Dendritic cell treated with granulocyte-macrophage colony-stimulating factor and Interleukin-4, amounts not matched to agents 40 ng/mL and 50 ng/mL, for 4 days (primary cell): ENCODE measurements around the gene PCNT.
A peak's percentile ranks its signal among the peaks of the same experiment; 100 is the strongest.
"Not testable (repeated sequence)": the region's sequence is repeated elsewhere in the genome, so short reads cannot be mapped to it uniquely, and the experiment has no call there.

Experiments
- H3K27ac Mint-ChIP-seq: one replicate; pipeline ENCODE4 v1.8.0; 2022; ENCODE audit warnings: mild to moderate bottlenecking, mixed read lengths
- H3K27me3 Mint-ChIP-seq: one replicate; pipeline ENCODE4 v1.8.0; 2022; ENCODE audit warnings: mild to moderate bottlenecking, mixed read lengths
- H3K36me3 Mint-ChIP-seq: one replicate; pipeline ENCODE4 v1.8.0; 2022; ENCODE audit warnings: low read depth, mixed read lengths
- H3K4me1 Mint-ChIP-seq: one replicate; pipeline ENCODE4 v1.8.0; 2022; ENCODE audit warnings: low read depth, mixed read lengths
- H3K4me3 Mint-ChIP-seq: one replicate; pipeline ENCODE4 v1.8.0; 2022; ENCODE audit warnings: mild to moderate bottlenecking, moderate library complexity, mixed read lengths
- H3K9me3 Mint-ChIP-seq: one replicate; pipeline ENCODE4 v1.8.0; 2022; ENCODE audit warnings: mixed read lengths
- intact Hi-C: fragments of 100-400 bp; cut with micrococcal nuclease; formaldehyde crosslinking; loops from one replicate; pipeline ENCODE4 v1.15.0; 2022

PCNT gene

DNA sequence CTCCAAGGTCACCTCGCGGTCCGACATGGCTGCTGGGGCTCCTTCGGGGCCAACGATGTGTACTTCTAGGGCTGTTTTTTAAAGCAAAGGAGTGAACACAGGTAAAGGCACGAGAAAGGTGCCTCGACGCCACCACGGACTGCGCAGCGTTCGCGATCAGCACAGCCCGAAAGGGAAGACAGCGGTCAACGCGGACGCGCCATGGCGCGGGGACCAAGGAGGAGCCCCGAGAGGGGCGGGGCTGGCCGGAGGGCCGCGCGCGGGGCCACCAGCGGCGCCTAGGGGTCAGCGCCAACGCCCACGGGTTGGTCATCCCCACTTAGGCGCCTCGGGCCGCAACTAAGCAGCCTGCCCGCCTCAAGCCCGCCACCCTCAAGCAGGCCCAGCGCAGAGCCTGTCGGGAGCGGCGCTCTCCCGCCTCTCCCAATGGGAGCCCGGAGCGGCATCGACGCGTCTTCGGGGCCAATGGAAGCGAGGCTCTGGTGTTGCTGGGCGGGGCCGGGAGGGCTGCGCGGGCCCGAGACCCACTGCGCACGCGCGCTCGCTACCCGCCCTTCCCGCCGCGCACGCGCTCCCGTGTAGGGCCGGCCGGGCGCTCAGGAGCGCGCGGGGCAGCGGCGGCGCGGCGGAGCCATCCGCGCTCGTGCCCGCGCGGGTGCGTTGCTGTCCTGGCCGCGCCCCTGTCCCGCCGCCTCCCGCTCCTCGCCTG, 134.5 kb downstream of the PCNT start, which contains the start of gene DIP2A:
Gene DIP2A (plus strand): TSS at position 577 of the 709 bp plus-strand sequence. CDS start 241 bp downstream, outside the sequence.
- peaks cover 47% of the 10 kb centered on the region for H3K4me1 Mint-ChIP-seq

DNA sequence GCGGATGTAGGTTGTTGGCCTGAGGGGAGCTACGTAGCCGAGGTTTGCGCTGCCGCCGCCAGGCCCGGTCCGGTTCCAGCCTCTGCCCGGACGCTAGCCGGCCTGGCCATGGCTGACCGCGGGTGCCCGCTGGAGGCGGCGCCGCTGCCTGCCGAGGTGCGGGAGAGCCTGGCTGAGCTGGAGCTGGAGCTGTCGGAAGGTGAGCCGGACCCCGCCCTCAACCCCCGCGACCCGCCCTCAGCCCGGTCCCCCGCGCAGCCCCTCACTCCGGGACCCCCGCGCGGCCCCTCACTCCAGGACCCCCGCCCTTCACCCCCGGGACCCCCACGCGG, 135.0 kb downstream of the PCNT start:
- intact Hi-C loops: loop anchor here (2.0 kb wide), 1 partner anchor 134 kb away; the partner anchor contains the start of gene PCNT
- no peaks in the 10 kb centered on the region for H3K9me3 Mint-ChIP-seq
- H3K36me3 Mint-ChIP-seq: peaks cover 70% of the 10 kb centered on the region
- peak overlapping the region; percentile 86 for H3K4me3 Mint-ChIP-seq
- no peaks in the 10 kb centered on the region for H3K27me3 Mint-ChIP-seq
- H3K4me1 Mint-ChIP-seq: peaks cover 47% of the 10 kb centered on the region
- H3K27ac Mint-ChIP-seq: peak overlapping the region; percentile 98

More for the DNA sequence above, 134.5 kb downstream of the PCNT start, which contains the start of gene DIP2A:
- peak within 1 kb of the TSS; percentile 90 for H3K4me3 Mint-ChIP-seq
- H3K27ac Mint-ChIP-seq: peak within 1 kb of the TSS; percentile 98
- H3K9me3 Mint-ChIP-seq: no peaks in the 10 kb centered on the region
- intact Hi-C loops: loop anchor here (1.0 to 2.0 kb wide), 2 partner anchors 134 to 177 kb away; partner anchors contain the start of genes PCNT and PRMT2
- H3K36me3 Mint-ChIP-seq: peaks cover 67% of the 10 kb centered on the region
- no peaks in the 10 kb centered on the region for H3K27me3 Mint-ChIP-seq

DNA sequence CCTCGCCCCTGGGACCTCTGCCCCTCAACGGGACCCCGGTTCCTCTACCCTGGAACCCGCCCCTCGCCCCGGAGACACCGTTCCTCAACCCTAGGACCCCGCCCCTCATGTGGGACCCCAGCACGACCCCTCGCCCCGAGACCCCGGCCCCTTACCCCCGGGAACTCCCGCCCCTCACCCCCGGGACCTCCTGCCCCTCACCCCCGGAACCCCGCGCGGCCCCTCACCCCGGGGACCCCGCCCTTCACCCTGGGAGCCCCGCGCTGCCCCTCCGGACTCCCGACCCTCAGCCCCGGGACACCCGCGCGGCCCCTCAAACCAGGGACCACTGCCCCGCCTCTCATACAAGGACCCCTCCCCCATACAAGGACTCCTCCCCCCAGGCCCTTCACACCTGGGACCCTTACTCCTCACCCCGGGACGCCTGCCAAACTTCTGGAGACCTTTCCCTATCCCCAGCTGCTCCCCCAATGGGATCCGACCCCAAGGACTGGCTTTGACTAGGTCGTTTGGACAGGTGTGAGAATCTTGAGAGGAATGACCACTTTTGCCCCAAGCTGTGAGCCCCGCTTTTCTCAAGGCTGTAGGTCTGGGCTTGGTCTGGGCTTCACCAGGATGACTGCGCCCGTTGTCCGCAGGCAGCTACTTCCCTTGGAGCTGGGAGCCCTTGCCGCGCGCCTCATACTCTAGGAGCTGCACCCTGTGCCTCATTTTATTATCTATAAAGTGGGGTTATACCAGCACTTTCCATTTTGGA, 135.6 kb downstream of the PCNT start:
- intact Hi-C loops: loop anchor here (2.0 kb wide), 1 partner anchor 135 kb away; the partner anchor contains the start of gene PCNT
- Mint-ChIP-seq H3K36me3 (peaks cover 69% of the 10 kb centered on the region), H3K9me3 (no peaks in the 10 kb centered on the region), H3K4me3 (peak overlapping the region; percentile 86), H3K27ac (peak overlapping the region; percentile 98), H3K4me1 (peaks cover 49% of the 10 kb centered on the region), H3K27me3 (no peaks in the 10 kb centered on the region)

DNA sequence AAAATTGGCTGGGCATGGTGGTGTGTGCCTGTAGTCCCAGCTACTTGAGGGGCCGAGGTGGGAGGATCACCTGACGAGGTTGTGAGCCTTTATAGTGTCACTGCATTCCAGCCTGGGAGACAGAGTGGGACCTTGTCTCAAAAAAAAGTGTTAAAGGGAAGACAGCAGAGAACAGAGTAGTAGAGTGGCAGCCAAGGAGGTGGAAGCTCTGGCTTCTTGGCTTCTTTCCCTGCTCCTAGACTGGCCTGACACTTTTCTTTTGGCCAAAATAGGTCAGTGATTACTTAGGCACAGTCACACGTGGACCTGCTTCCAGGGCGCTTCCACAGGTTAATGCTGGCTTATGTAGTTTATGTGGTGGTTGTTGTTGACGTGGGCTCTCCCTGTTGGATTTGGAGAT, 138.0 kb downstream of the PCNT start:
- H3K4me1 Mint-ChIP-seq: peaks cover 40% of the 10 kb centered on the region
- no peaks in the 10 kb centered on the region for H3K27me3 Mint-ChIP-seq
- no peak overlapping the region for H3K27ac Mint-ChIP-seq
- intact Hi-C loops: no loop called here
- no peaks in the 10 kb centered on the region for H3K9me3 Mint-ChIP-seq
- H3K36me3 Mint-ChIP-seq: peaks cover 59% of the 10 kb centered on the region
- no peak overlapping the region for H3K4me3 Mint-ChIP-seq

DNA sequence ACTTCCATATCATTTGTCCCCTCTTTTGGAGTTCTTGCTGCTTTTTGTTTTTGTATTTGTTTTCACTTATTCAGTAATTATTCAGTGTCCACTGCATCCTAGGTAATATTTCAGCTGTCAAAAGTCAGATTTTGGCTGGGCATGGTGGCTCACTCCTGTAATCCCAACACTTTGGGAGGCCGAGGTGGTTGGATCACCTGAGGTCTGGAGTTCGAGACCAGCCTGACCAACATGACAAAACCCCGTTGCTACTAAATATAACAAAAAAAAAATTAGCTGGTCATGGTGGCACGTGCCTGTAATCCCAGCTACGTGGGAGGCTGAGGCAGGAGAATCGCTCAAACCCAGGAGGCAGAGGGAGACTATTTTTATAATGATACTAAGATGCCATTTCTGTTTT, 141.2 kb downstream of the PCNT start:
- H3K4me3 Mint-ChIP-seq, intact Hi-C loops, H3K27me3 Mint-ChIP-seq, H3K9me3 Mint-ChIP-seq: not testable (repeated sequence)
- Mint-ChIP-seq H3K4me1 (peaks cover 29% of the 10 kb centered on the region), H3K36me3 (peaks cover 66% of the 10 kb centered on the region), H3K27ac (peak overlapping the region; percentile 65)

DNA sequence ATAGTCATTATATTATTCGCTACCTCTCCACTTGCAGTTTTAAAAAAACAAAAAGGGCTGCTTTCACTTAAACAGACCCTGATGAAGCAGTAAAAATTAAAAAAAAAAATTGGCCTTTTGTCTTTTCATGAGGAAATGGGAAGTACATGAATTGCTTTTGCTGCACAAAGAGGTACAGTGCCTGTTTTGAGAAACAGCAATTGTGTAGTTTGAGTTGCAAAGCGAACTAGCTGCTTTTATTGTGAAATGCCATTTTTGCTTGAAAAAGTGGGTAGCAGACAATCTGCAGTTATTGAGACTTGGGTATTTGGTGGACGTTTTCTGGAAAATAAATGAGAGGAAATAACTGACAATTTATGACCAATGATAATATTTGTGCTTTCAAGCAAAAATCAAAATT, 141.7 kb downstream of the PCNT start:
- no peaks in the 10 kb centered on the region for H3K27me3 Mint-ChIP-seq
- H3K4me1 Mint-ChIP-seq: peaks cover 29% of the 10 kb centered on the region
- H3K36me3 Mint-ChIP-seq: peaks cover 66% of the 10 kb centered on the region
- peak overlapping the region; percentile 26 for H3K4me3 Mint-ChIP-seq
- no peaks in the 10 kb centered on the region for H3K9me3 Mint-ChIP-seq
- intact Hi-C loops: no loop called here
- H3K27ac Mint-ChIP-seq: peak overlapping the region; percentile 65

DNA sequence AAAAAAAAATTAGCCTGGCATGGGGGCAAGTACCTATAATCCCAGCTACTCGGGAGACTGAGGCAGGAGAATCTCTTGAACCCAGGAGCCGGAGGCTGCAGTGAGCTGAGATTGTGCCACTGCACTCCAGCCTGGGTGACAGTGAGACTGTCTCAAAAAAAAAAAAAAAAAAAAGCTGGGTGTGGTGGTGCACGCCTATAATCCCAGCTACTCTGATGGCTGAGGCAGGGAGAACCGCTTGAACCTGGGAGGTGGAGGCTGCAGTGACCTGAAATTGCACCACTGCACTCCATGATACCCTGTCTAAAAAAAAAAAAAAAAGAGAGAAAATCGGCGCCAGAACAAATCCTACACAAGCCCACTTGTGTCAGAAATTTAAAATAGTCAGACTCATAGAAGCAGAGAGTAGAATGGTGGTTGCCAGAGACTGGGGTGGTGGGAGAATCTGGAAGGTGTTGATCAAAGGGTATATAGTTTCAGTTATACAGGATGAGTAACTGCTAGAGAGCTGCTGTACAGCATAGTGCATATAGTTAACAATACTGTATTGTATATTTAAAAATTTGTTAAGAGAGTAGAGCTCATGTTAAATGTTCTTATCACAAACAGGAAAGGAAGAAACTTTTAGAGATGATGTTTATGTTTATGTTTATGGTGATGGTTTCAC, 144.3 kb downstream of the PCNT start:
- intact Hi-C loops: no loop called here
- Mint-ChIP-seq H3K27me3 (no peaks in the 10 kb centered on the region), H3K27ac (peak overlapping the region; percentile 39), H3K4me1 (peaks cover 25% of the 10 kb centered on the region), H3K9me3 (no peaks in the 10 kb centered on the region), H3K36me3 (peaks cover 48% of the 10 kb centered on the region), H3K4me3 (no peak overlapping the region)

DNA sequence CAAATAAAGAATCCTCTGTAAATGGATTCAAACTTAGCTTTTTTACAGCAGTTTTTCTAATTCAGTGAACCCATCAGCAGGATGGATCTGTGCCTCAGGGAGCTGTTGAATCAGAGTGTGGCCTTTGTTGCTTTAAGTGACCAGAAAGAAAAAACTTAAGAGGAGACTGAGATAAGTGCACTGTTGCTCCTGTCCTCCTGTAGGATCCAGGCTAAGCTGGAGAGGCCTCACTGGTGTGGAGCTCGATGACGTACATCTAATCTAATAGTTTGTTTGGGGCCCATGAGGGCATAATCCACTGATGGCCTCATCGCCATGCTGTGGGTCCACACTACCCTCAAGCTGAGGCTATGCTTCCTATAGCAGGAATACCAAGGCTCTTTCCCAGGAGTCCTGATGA, 145.3 kb downstream of the PCNT start:
- intact Hi-C loops: no loop called here
- no peaks in the 10 kb centered on the region for H3K9me3 Mint-ChIP-seq
- no peak overlapping the region for H3K27ac Mint-ChIP-seq
- H3K27me3 Mint-ChIP-seq: no peaks in the 10 kb centered on the region
- H3K4me3 Mint-ChIP-seq: no peak overlapping the region
- peaks cover 40% of the 10 kb centered on the region for H3K36me3 Mint-ChIP-seq
- peaks cover 32% of the 10 kb centered on the region for H3K4me1 Mint-ChIP-seq

DNA sequence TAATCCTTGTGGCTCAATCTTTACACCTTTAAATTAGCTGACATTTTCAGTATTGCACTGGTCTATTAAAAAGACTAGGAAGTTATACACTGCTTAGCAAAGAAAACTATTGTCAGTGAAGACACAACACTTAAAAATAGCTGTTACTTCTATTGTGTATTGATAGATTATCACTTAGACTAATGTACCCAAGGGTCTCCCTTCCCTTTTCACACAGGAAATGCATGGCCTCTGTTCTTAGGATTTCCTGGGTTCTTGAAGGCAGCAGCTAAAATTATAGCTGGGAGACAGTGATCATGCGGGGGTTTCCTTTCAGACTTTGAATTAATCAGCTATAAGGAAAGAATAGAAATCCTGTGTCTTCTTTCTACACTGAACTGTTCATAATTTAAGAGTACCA, 147.6 kb downstream of the PCNT start:
- Mint-ChIP-seq H3K4me3 (no peak overlapping the region), H3K4me1 (peaks cover 27% of the 10 kb centered on the region), H3K9me3 (no peaks in the 10 kb centered on the region), H3K36me3 (peaks cover 28% of the 10 kb centered on the region), H3K27ac (no peak overlapping the region), H3K27me3 (no peaks in the 10 kb centered on the region)
- intact Hi-C loops: no loop called here

DNA sequence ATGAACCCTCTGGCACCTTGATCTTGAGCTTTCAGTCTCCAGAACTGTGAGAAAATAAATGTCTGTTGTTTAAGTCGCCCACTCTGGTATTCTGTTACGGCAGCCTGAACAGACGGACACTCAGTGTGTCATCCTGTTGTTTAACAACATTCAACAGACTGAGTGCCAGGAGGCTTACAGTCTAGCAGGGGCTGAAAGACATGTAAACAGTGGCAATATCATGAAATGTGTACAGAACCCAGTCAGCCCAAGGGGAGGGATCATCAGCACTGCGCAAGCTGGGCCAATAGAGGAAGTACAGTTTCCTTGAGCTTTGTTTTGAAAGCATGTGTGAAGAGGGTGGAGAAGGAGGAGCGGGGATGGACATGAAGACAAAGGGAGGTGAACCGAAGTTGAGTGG, 148.3 kb downstream of the PCNT start:
- peak overlapping the region; percentile 43 for H3K27ac Mint-ChIP-seq
- H3K36me3 Mint-ChIP-seq: peaks cover 30% of the 10 kb centered on the region
- intact Hi-C loops: no loop called here
- no peaks in the 10 kb centered on the region for H3K27me3 Mint-ChIP-seq
- H3K4me3 Mint-ChIP-seq: no peak overlapping the region
- peaks cover 27% of the 10 kb centered on the region for H3K4me1 Mint-ChIP-seq
- no peaks in the 10 kb centered on the region for H3K9me3 Mint-ChIP-seq

DNA sequence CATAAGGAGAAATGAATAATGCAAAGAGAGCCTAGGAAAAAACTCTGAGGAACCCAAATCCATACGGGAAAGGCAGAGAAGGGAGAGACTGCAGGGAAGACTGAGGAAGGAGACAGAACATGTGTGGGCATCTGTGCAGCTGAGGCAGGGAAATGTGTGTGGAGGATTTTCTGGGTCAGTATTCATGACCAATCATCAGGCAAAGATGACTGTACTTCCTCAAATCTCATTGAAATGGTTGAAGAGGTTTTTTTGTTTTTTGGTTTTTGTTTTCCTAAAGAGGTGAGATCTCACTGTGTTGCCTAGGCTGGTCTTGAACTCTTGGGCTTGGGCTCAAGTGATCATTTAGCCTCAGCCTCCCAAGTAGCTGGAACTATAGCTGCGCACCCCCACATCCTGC, 150.4 kb downstream of the PCNT start:
- peaks cover 27% of the 10 kb centered on the region for H3K4me1 Mint-ChIP-seq
- H3K9me3 Mint-ChIP-seq: no peaks in the 10 kb centered on the region
- H3K27ac Mint-ChIP-seq: peak overlapping the region; percentile 56

DNA sequence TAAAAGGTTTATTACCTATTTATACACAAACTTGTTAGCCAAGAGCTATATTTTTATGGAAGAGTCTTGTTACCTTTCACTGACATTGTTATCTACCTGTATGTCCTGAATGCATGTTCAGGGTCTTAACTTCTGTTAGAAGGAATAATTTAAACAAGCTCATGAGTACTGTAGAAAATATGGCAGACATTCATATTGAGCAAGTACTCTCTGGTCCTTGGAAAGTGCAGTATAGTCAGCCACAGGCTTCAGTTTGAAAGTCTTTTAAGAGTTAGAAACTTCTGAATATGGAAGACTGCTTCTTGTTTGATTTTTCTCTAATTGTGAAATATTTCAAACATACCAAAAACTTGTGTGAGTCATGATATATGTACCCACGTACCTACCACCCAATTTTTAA, 151.3 kb downstream of the PCNT start:
- Mint-ChIP-seq H3K27me3 (no peaks in the 10 kb centered on the region), H3K4me3 (no peak overlapping the region), H3K36me3 (peaks cover 23% of the 10 kb centered on the region), H3K9me3 (no peaks in the 10 kb centered on the region), H3K27ac (no peak overlapping the region), H3K4me1 (peaks cover 31% of the 10 kb centered on the region)
- intact Hi-C loops: no loop called here

More for the DNA sequence above, 150.4 kb downstream of the PCNT start:
- H3K36me3 Mint-ChIP-seq: peaks cover 23% of the 10 kb centered on the region
- intact Hi-C loops: no loop called here
- no peaks in the 10 kb centered on the region for H3K27me3 Mint-ChIP-seq
- H3K4me3 Mint-ChIP-seq: no peak overlapping the region

DNA sequence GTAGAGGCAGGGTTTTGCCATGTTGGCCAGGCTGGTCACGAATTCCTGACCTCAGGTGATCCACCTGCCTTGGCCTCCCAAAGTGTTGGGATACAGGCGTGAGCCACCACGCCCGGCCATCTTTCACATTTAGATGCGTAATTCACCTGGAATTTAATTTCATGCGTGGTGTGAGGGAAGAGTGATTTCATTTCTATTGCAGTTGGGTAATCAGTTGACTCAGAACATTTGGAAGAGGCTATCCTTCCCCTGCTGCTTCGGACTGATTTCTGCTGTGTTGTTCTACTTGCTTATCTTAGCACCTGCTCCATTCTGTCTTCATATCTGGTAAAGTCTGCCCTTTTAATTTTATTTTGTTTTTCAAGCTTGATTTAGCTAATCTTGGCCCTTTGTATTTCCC, 153.8 kb downstream of the PCNT start:
- no peaks in the 10 kb centered on the region for H3K9me3 Mint-ChIP-seq
- peaks cover 34% of the 10 kb centered on the region for H3K4me1 Mint-ChIP-seq
- H3K27ac Mint-ChIP-seq: no peak overlapping the region
- H3K27me3 Mint-ChIP-seq: no peaks in the 10 kb centered on the region
- no peak overlapping the region for H3K4me3 Mint-ChIP-seq
- H3K36me3 Mint-ChIP-seq: peaks cover 38% of the 10 kb centered on the region
- intact Hi-C loops: no loop called here

DNA sequence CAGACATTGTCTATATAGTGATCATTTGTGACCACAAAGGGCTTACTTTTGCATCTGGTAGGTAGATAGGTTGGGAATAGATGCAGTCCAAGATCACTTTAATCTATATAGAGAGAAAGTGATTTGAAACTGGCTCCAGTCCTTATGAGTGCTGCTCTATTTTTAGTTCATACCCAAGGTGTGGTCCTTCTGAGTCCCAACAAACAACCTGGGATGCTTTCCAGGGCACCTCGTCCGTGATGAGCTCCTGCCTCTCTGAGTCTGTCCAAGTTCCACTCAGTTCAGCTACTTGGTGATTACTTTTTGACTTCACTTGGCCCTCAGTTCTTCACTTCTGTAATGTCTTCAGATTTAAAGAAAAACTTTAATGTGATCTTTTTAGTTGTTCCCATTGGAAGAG, 155.0 kb downstream of the PCNT start:
- intact Hi-C loops: no loop called here
- H3K27ac Mint-ChIP-seq: no peak overlapping the region
- H3K9me3 Mint-ChIP-seq: no peaks in the 10 kb centered on the region
- H3K27me3 Mint-ChIP-seq: no peaks in the 10 kb centered on the region
- H3K4me3 Mint-ChIP-seq: no peak overlapping the region
- H3K36me3 Mint-ChIP-seq: peaks cover 38% of the 10 kb centered on the region
- peaks cover 37% of the 10 kb centered on the region for H3K4me1 Mint-ChIP-seq
